HepG2 (cell line): Measurements from ENCODE around the gene MMUT. TPM values are rescaled to one million over a fixed set of nuclear protein-coding genes. Genes with fewer than 3 reads are reported as not detected.

ENCODE experiments used
- JUNB ChIP-seq: sonication (generic); formaldehyde crosslinking; IDR thresholded peaks from 2 replicates; pipeline ENCODE4 v1.8.0; 2022; ENCODE audit warnings: missing genetic modification reagents, mild to moderate bottlenecking, borderline replicate concordance
- KIAA2018 ChIP-seq: sonication (generic); formaldehyde crosslinking; IDR thresholded peaks from 2 replicates; pipeline ENCODE4 v1.5.0; 2020; ENCODE audit warnings: mild to moderate bottlenecking, missing genetic modification reagents, borderline replicate concordance
- MAFK ChIP-seq, 2 experiments: IDR thresholded peaks in 1 of 2; conservative IDR thresholded peaks in 1 of 2; 2 replicates each; pipeline ENCODE4 v1.6.1; 2011; ENCODE audit warnings: improper control_type of control experiment in 2 of 2, low read length in 2 of 2
- NFAT5 ChIP-seq: sonication (generic); formaldehyde crosslinking; IDR thresholded peaks from 2 replicates; pipeline ENCODE4 v1.4.0; 2020; ENCODE audit warnings: missing genetic modification reagents
- YEATS2 ChIP-seq: sonication (generic); formaldehyde crosslinking; IDR thresholded peaks from 2 replicates; pipeline ENCODE4 v1.4.0; 2020; ENCODE audit warnings: missing genetic modification reagents, borderline replicate concordance
- ZKSCAN5 ChIP-seq: sonication (generic); formaldehyde crosslinking; IDR thresholded peaks from 2 replicates; pipeline ENCODE4 v1.5.1; 2020; ENCODE audit warnings: mild to moderate bottlenecking, missing genetic modification reagents
- ZNF816 ChIP-seq: sonication (generic); formaldehyde crosslinking; IDR thresholded peaks from 2 replicates; pipeline ENCODE4 v1.8.0; 2022; ENCODE audit warnings: missing genetic modification reagents, mild to moderate bottlenecking, borderline replicate concordance
- polyA plus RNA-seq, 8 experiments: library from polyadenylated mRNA; depleted of rRNA in 3 of 8; stranded (reverse) in 7 of 8; unstranded in 1 of 8; fragments of >200 nt; fragmentation: Illumina TruSeq in 4 of 8; extraction: Trizol in 4 of 8; gene quantifications; 2 replicates each; pipeline versions ENCODE4 v1.2.1 to v1.2.3, GENCODE V29; 2011 to 2016; ENCODE audit warnings: low read depth in 4 of 8, missing spikeins in 1 of 8, mixed read lengths in 1 of 8; ENCODE audit not compliant: insufficient read depth in 1 of 8
- total RNA-seq, 5 experiments: library from RNA; depleted of rRNA; stranded (reverse); fragments of >200 nt; fragmentation: Illumina TruSeq; extraction: Trizol; gene quantifications; 2 replicates each; pipeline ENCODE4 v1.2.3, GENCODE V29; 2016; ENCODE audit warnings: low read depth in 1 of 5

MMUT gene
- total and polyA plus RNA-seq, 2 of the 13 experiments (the other 11 are each of a cell fraction or from before 2014, with no cell fraction given), result 16.1 to 20.5 TPM

- TF ChIP-seq NFAT5 (CRISPR knock-in tag), result no peak
- TF ChIP-seq YEATS2 (CRISPR knock-in tag), result no peak
- TF ChIP-seq ZNF816 (CRISPR knock-in tag), result no peak
- TF ChIP-seq KIAA2018 (CRISPR knock-in tag), result no peak
- TF ChIP-seq MAFK (conservative IDR thresholded peaks at IDR 0.05 in 1 of 2, IDR thresholded peaks at IDR 0.05 in 1 of 2; ENCODE audit: low read length in 2 of 2), result no peak
- TF ChIP-seq JUNB, result no peak
- no peak for TF ChIP-seq ZKSCAN5 (CRISPR knock-in tag)
Observed at GRCh38 chr6:49416195-49416594, 46.9 kb downstream of the MMUT start (continued).
